Tibial artery (tissue), 4 donors: ENCODE data around the gene THSD7A.

ENCODE experiments used
- DNase-seq, 2 donors: peaks; one replicate each; pipeline ENCODE4 v3.0.0-alpha.2; 2019
- H3K27ac ChIP-seq, 2 donors: fragments of 200-600 bp; sonication (generic) in 1 of 2; 1 replicate in 1 of 2; 2 replicates in 1 of 2; pipeline ENCODE4 v1.5.1; 2018 to 2019; ENCODE audit warnings: mild to moderate bottlenecking in 1 of 2
- H3K27me3 ChIP-seq, 2 donors: fragments of 200-600 bp; sonication (generic) in 1 of 2; one replicate each; pipeline versions ENCODE4 v1.5.1 to v1.6.0; 2016 to 2019
- H3K36me3 ChIP-seq, 3 donors: fragments of 200-600 bp; sonication (generic) in 2 of 3; one replicate each; pipeline ENCODE4 v1.5.1; 2016 to 2019; ENCODE audit warnings: mild to moderate bottlenecking in 2 of 3
- H3K4me1 ChIP-seq, 4 donors: fragments of 200-600 bp; sonication (generic) in 2 of 4; 1 replicate in 3 of 4; 2 replicates in 1 of 4; pipeline ENCODE4 v1.5.1; 2016 to 2019
- H3K4me3 ChIP-seq, 2 donors: fragments of 200-600 bp; sonication (generic) in 1 of 2; 1 replicate in 1 of 2; 2 replicates in 1 of 2; pipeline ENCODE4 v1.5.1; 2018 to 2019; ENCODE audit warnings: mild to moderate bottlenecking in 2 of 2
- H3K9me3 ChIP-seq, 3 donors: fragments of 200-600 bp; sonication (generic) in 1 of 3; one replicate each; pipeline ENCODE4 v1.5.1; 2016 to 2019
- CTCF ChIP-seq, 2 experiments: fragments of 200-600 bp in 1 of 2; fragments of 450-650 bp in 1 of 2; IDR thresholded peaks; one replicate each; pipeline ENCODE4 v1.5.1; 2017 to 2019; ENCODE audit warnings: antibody characterized with exemption in 2 of 2, mild to moderate bottlenecking in 1 of 2, moderate library complexity in 1 of 2
- intact Hi-C: fragments of 100-400 bp; cut with DNase I; formaldehyde crosslinking; loops from one replicate; pipeline ENCODE4 v1.15.0; 2023; ENCODE audit warnings: low total_unique reads

Gene THSD7A

GRCh38 chr7:11667071-11667809 lies 164.8 kb downstream of the THSD7A start:
- no peaks in the 10 kb centered on the region for H3K36me3 ChIP-seq
- no peaks in the 10 kb centered on the region for H3K27me3 ChIP-seq
- H3K4me1 ChIP-seq: no peaks in the 10 kb centered on the region
- H3K27ac ChIP-seq: no peak overlapping the region
- DNase-seq: no peak
- H3K4me3 ChIP-seq: no peak overlapping the region
- TF ChIP-seq CTCF (IDR thresholded peaks at IDR 0.05): no peak
- intact Hi-C loops: no loop called here
- no peaks in the 10 kb centered on the region for H3K9me3 ChIP-seq

DNA sequence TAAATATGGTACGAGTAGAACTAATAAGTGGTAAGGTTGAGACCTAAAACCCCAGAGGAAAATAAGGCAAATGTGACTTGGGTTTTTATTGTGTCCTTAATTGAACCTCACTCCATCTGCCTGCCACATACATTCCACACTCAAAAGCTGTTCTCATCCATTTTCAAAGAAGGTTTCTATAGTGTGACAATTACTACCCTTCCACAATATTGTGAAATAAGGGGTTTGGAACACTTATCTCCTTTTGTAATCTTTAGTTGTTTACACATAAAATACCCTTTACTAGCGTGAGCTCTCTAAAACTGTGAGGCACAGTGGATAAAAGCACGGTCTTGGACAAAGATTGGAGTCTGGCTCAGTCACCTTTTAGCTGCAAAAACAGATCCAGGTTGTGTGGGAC lies 166.6 kb downstream of the THSD7A start:
- H3K36me3 ChIP-seq: no peaks in the 10 kb centered on the region
- no peak overlapping the region for H3K27ac ChIP-seq
- no peak for TF ChIP-seq CTCF (IDR thresholded peaks at IDR 0.05)
- no peaks in the 10 kb centered on the region for H3K9me3 ChIP-seq
- DNase-seq: no peak
- no peaks in the 10 kb centered on the region for H3K4me1 ChIP-seq
- no peaks in the 10 kb centered on the region for H3K27me3 ChIP-seq
- no peak overlapping the region for H3K4me3 ChIP-seq
- intact Hi-C loops: no loop called here

GRCh38 chr7:11655642-11656041 lies 176.4 kb downstream of the THSD7A start:
- Histone ChIP-seq H3K27me3 (no peaks in the 10 kb centered on the region), H3K9me3 (no peaks in the 10 kb centered on the region), H3K27ac (no peak overlapping the region), H3K36me3 (no peaks in the 10 kb centered on the region), H3K4me3 (no peak overlapping the region), H3K4me1 (no peaks in the 10 kb centered on the region)
- intact Hi-C loops: no loop called here
- TF ChIP-seq CTCF (IDR thresholded peaks at IDR 0.05): no peak
- DNase-seq: no peak

DNA sequence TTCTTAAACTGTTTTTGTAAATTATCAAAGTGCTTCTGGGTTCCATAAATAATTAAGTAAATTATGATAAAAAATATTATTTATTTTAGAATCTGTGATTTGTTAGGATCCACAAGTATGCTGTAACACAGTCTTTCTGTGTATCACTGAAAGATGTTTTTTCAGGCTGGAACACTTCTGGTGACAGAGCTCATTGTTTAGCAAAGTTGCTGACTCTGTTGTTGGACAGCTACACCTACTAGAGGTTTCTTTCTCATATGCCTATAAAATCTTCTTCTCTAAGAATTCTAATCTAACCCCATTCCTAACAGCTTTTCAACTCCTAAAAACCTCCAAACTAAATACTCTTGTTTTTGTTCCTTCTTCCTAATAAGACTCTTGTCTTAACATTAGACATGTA lies 176.8 kb downstream of the THSD7A start:
- intact Hi-C loops: no loop called here
- no peaks in the 10 kb centered on the region for H3K36me3 ChIP-seq
- no peaks in the 10 kb centered on the region for H3K27me3 ChIP-seq
- TF ChIP-seq CTCF (IDR thresholded peaks at IDR 0.05): no peak
- H3K9me3 ChIP-seq: no peaks in the 10 kb centered on the region
- no peak for DNase-seq
- H3K27ac ChIP-seq: no peak overlapping the region
- no peak overlapping the region for H3K4me3 ChIP-seq
- no peaks in the 10 kb centered on the region for H3K4me1 ChIP-seq

- H3K4me1 ChIP-seq: no peaks in the 10 kb centered on the region
- H3K4me3 ChIP-seq: no peak overlapping the region
- no peaks in the 10 kb centered on the region for H3K36me3 ChIP-seq
- intact Hi-C loops: no loop called here
- no peak overlapping the region for H3K27ac ChIP-seq
- no peak for DNase-seq
- H3K9me3 ChIP-seq: no peaks in the 10 kb centered on the region
- TF ChIP-seq CTCF (IDR thresholded peaks at IDR 0.05): no peak
- no peaks in the 10 kb centered on the region for H3K27me3 ChIP-seq
These were observed 181.5 kb downstream of the THSD7A start for GRCh38 chr7:11650500-11650899.

- no peak for TF ChIP-seq CTCF (IDR thresholded peaks at IDR 0.05)
- H3K27ac ChIP-seq: no peak overlapping the region
- DNase-seq: no peak
These were observed 182.0 kb downstream of the THSD7A start for GRCh38 chr7:11650030-11650429.

More at GRCh38 chr7:11650030-11650429, 182.0 kb downstream of the THSD7A start:
- H3K27me3 ChIP-seq: no peaks in the 10 kb centered on the region
- intact Hi-C loops: no loop called here
- H3K9me3 ChIP-seq: no peaks in the 10 kb centered on the region
- H3K4me1 ChIP-seq: no peaks in the 10 kb centered on the region
- H3K4me3 ChIP-seq: no peak overlapping the region
- no peaks in the 10 kb centered on the region for H3K36me3 ChIP-seq
